ENCODE data around the gene PRG3. TPM values are rescaled to one million over a fixed set of nuclear protein-coding genes. Genes with fewer than 3 reads are reported as not detected.

PRG3 gene
- total and polyA plus RNA-seq, 9 of the 15 experiments (the other 6 are each of a cell fraction or from before 2014, with no cell fraction given), result 0.18 to 0.55 (median 0.38) TPM; not detected in 6

DNA sequence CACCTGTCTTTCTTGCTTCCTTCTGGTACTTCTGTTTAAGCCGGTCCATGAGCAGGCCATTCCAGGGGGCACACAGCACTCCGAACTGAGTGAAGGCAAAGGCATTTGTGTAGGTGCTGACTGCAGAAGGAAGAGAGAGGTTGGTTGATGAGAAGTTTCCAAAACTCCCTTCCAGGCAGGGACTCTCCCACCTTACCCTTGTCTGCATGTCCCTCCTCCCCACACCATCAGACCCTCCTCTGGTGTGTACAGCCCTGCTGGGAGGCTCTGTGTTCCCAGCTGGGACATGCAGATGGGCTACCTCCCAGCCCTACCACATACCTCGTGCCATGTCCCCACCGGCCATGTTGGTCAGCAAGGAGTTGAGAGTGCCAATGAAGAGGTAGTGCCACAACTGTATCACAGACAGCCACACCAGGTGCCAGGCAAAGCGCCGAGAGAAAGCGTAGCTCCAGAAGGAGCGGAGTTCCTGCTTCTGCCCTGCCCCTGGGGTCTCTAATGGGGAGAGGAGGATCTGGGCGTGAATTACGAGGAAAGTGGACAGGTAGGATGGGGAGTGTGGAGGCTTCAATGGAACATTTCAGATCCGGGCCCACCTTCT, 33.8 kb upstream of the PRG3 start:
- H3K4me1 ChIP-seq (replicated peaks in 1 of 2; ENCODE audit: control insufficient read depth in 2 of 2, insufficient read depth in 2 of 2, low read length in 2 of 2), result peaks cover 0 to 3% of the 10 kb centered on the region in 2 experiments; a peak in 3 of 5 replicates
- H3K36me3 ChIP-seq (ENCODE audit: control insufficient read depth, insufficient read depth, low read length), result peaks cover 98% of the 10 kb centered on the region
- in situ Hi-C loops (cut with MboI) (no loop called here), intact Hi-C loops (cut with micrococcal nuclease) (no loop called here)
- no peaks in the 10 kb centered on the region for H3K9me1 ChIP-seq (ENCODE audit: control insufficient read depth, insufficient read depth, low read length)
- H3K79me2 ChIP-seq (ENCODE audit: control insufficient read depth, insufficient read depth, low read length), result peaks cover 53% of the 10 kb centered on the region
- ATAC-seq, result peak; percentile 18; the same call in 2 of the 3 replicates
- no peak for FAIRE-seq
- ChIA-PET CTCF (ENCODE audit: low intra/inter-chr PET ratio) (no interaction called here), POLR2A (interaction anchor here (1.3 to 4.6 kb wide), 2 partner anchors 12 to 15 kb away, joined by 4 to 18 read pairs; no protein-coding TSS in a partner anchor)
- no peak overlapping the region for H2AFZ ChIP-seq (ENCODE audit: low read depth, low read length)
- H3K27ac ChIP-seq (ENCODE audit: extremely low read depth, low read depth, low read length), result no peak overlapping the region; the same call in 2 of the 3 replicates
- peaks cover 13% of the 10 kb centered on the region for H4K20me1 ChIP-seq (replicated peaks; ENCODE audit: control insufficient read depth, insufficient read depth, low read length)
- TF ChIP-seq RBFOX2 (IDR thresholded peaks at IDR 0.05; ENCODE audit: low read depth, low read length), result peak; percentile 53
- TF ChIP-seq ZFP36 (IDR thresholded peaks at IDR 0.05; ENCODE audit: low read depth, low read length, partially characterized antibody), result no peak
- TF ChIP-seq POLR2G (IDR thresholded peaks at IDR 0.05; ENCODE audit: low read depth, low read length), result 0 out of 2 replicates have a peak, but pooled peaks have one; percentile 16
- no peak for TF ChIP-seq TARDBP (IDR thresholded peaks at IDR 0.05)
- TF ChIP-seq ILK (tag; IDR thresholded peaks at IDR 0.05; ENCODE audit: borderline replicate concordance, low read depth), result no peak
- no peak for TF ChIP-seq MCM5 (IDR thresholded peaks at IDR 0.05; ENCODE audit: low read depth)
- TF ChIP-seq, protein P1, sequence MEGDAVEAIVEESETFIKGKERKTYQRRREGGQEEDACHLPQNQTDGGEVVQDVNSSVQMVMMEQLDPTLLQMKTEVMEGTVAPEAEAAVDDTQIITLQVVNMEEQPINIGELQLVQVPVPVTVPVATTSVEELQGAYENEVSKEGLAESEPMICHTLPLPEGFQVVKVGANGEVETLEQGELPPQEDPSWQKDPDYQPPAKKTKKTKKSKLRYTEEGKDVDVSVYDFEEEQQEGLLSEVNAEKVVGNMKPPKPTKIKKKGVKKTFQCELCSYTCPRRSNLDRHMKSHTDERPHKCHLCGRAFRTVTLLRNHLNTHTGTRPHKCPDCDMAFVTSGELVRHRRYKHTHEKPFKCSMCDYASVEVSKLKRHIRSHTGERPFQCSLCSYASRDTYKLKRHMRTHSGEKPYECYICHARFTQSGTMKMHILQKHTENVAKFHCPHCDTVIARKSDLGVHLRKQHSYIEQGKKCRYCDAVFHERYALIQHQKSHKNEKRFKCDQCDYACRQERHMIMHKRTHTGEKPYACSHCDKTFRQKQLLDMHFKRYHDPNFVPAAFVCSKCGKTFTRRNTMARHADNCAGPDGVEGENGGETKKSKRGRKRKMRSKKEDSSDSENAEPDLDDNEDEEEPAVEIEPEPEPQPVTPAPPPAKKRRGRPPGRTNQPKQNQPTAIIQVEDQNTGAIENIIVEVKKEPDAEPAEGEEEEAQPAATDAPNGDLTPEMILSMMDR (IDR thresholded peaks at IDR 0.05 in 2 of 3, conservative IDR thresholded peaks at IDR 0.05 in 1 of 3; ENCODE audit: insufficient read depth in 2 of 3, low read depth in 1 of 3, low read length in 3 of 3), result no peak
- DNase-seq (ENCODE audit: extremely low read depth in 1 of 4, low spot score in 3 of 4), result no peak
- WGBS (ENCODE audit: insufficient coverage, low coverage, missing lambda C conversion rate), result 95% methylated on average over 11 of the region's 11 CpGs
- 0 out of 4 replicates have a peak overlapping the region, but pooled peaks of 1 of the 2 experiments have one; percentile 14 for H3K9ac ChIP-seq (ENCODE audit: insufficient read depth in 1 of 2, low read depth in 2 of 2, low read length in 2 of 2)
- no peak overlapping the region for H3K4me2 ChIP-seq (ENCODE audit: insufficient read depth, low read length)
- H3K4me3 ChIP-seq, result no peak overlapping the region
- no TSS peak for BruUV-seq (replicated peaks)
- no peaks in the 10 kb centered on the region for H3K27me3 ChIP-seq (ENCODE audit: control insufficient read depth in 2 of 2, insufficient read depth in 2 of 2, low read length in 2 of 2)
- H3K9me3 ChIP-seq (replicated peaks; ENCODE audit: control insufficient read depth, insufficient read depth, low read depth, low read length), result no peaks in the 10 kb centered on the region

All from K562 (cell line).